Skeletal muscle tissue (tissue), 4 donors: ENCODE data around the gene MRPS22. TPM values are rescaled to one million over a fixed set of nuclear protein-coding genes. Genes with fewer than 3 reads are reported as not detected.

ENCODE experiments used
- H3K27ac ChIP-seq: one replicate; pipeline ENCODE4 v1.7.0; 2013; ENCODE audit warnings: mild to moderate bottlenecking, low read depth, low read length, inconsistent platforms
- H3K27me3 ChIP-seq, 3 donors: one replicate each; pipeline ENCODE4 v1.7.0; 2013; ENCODE audit warnings: low read length in 3 of 3; ENCODE audit not compliant: control insufficient read depth in 3 of 3, insufficient read depth in 3 of 3
- H3K36me3 ChIP-seq, 3 donors: one replicate each; pipeline ENCODE4 v1.7.0; 2013; ENCODE audit warnings: low read length in 3 of 3; ENCODE audit not compliant: control insufficient read depth in 3 of 3, insufficient read depth in 3 of 3
- H3K4me1 ChIP-seq, 3 donors: one replicate each; pipeline ENCODE4 v1.7.0; 2013; ENCODE audit warnings: low read length in 3 of 3, mild to moderate bottlenecking in 3 of 3; ENCODE audit not compliant: control insufficient read depth in 3 of 3, insufficient read depth in 3 of 3
- H3K4me3 ChIP-seq, 3 donors: one replicate each; pipeline ENCODE4 v1.7.0; 2013; ENCODE audit warnings: low read length in 3 of 3
- H3K9ac ChIP-seq, 3 donors: one replicate each; pipeline ENCODE4 v1.7.0; 2013; ENCODE audit warnings: low read length in 3 of 3, mild to moderate bottlenecking in 3 of 3, moderate library complexity in 2 of 3, low read depth in 1 of 3
- H3K9me3 ChIP-seq, 3 donors: one replicate each; pipeline ENCODE4 v1.7.0; 2013; ENCODE audit warnings: low read length in 3 of 3; ENCODE audit not compliant: control insufficient read depth in 3 of 3
- total RNA-seq: library from RNA; depleted of rRNA; stranded (reverse); fragments of >200 nt; gene quantifications from one replicate; pipeline ENCODE4 v1.2.3, GENCODE V29; 2014
- donor health status: Osteomylitis.

The MRPS22 gene
- total RNA-seq, 1 donor from 2014 or later, result 79.9 TPM

DNA sequence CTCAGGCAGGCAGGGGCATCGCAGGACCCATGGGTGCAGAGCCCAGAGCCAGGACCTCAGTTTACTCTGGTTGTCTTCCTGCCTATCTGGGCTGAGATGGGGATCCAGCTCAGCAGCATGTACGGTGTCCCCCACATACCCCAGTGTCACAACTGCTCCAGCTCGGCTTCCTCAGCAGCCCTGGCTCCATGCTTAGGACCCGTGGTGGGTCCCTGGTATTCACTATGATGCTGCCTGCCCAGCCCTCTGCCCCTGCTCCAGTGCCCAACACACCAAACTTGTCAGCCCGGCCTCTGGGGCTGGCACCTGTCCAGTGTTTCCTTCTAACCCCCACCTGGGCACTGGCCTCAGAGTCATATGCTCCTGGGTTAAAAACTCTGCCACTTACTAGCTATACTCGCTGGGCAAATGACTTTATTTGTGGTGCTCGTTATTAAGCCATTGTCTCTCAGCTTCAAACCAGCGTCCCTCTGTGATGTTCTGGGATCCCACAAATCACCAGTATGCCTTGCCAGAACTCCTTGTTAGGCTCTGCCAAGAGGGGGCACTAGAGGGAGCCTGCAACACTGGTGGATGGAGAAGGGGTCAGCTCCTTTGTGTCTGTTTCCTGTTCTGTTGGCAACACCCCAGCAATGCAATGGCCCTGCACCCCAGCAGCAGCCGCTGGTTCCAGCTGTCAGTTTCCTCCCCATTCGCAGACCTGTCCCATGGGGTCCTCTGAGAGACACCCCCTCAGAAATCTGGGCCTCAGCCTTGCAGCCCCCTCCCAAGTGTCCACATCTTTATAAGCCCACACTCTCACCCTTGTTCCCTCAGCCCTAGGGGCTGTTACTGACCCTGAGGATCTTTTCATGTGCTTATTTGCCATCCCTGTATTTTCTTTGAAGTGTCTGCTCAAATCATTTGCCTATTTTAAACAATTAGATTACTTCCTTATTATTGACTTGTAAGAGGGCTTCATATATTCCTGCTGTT, 24.1 kb upstream of the MRPS22 start:
- no peaks in the 10 kb centered on the region for H3K36me3 ChIP-seq
- H3K4me1 ChIP-seq, result no peaks in the 10 kb centered on the region
- H3K9ac ChIP-seq, result no peak overlapping the region
- H3K4me3 ChIP-seq, result no peak overlapping the region
- no peaks in the 10 kb centered on the region for H3K9me3 ChIP-seq
- no peak overlapping the region for H3K27ac ChIP-seq
- H3K27me3 ChIP-seq, result peaks cover 6 to 39% (median 11%) of the 10 kb centered on the region in 3 donors

DNA sequence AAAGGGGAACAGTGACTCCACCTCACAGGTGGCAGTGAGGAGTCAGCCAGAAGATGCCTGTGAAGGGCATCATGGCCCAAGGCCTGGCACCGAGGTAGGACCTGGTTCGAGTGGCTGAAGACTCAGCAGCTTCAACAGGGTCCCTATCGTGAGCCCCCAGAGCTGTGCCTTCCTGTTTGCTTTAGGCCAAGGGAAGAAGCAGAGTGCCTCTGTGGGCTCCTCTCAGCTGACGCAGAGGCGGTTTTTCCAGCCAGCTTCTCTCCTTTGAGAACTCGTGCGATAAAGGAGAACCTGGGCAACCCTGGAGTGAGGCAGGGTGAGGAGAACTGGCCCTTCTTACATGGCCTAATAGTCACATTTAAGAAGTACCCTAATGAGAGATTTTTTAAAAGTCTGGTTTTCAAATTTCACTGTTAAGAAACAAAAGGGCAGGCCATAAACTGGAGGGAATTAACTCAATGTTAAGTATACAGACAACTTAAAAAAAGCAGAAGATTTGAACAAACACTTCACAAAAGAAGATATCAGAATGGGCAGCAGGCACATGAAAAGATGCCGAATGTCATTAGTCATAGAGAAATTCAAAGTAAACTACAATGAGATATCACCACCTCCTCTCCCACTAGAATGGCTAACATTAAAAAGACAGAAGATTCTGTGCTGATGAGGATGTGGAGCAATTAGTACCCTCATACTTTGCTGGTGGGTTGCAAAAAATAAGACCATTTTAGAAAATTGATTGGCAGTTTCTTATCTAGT, 23.1 kb upstream of the MRPS22 start:
- Histone ChIP-seq H3K9me3 (no peaks in the 10 kb centered on the region), H3K27me3 (peaks cover 6 to 31% (median 11%) of the 10 kb centered on the region in 3 donors), H3K4me3 (no peak overlapping the region), H3K27ac (no peak overlapping the region), H3K4me1 (no peaks in the 10 kb centered on the region), H3K9ac (no peak overlapping the region), H3K36me3 (no peaks in the 10 kb centered on the region)

DNA sequence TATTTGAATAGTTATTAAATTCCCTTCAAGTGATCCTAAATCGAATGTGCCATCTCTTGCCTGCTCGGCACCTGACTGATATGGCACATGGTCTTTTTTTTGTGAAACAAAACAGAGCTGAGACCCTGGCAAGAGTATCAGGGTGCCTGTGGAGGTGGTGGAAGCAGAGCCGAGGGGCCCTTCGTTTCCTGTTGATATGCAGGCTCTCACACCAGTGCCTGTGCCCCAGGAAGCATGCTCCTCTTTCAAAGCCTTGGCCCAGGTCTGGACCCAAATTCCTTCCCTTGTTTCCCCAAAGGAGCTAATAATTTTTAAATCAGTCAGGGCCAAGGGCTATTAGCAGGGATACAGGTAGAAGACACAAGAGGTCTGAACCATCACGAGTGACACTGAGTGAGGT, 21.5 kb upstream of the MRPS22 start:
- Histone ChIP-seq H3K36me3 (no peaks in the 10 kb centered on the region), H3K9ac (no peak overlapping the region), H3K4me3 (no peak overlapping the region), H3K27me3 (peaks cover 4 to 21% (median 6%) of the 10 kb centered on the region in 3 donors), H3K9me3 (no peaks in the 10 kb centered on the region), H3K27ac (no peak overlapping the region), H3K4me1 (no peaks in the 10 kb centered on the region)

DNA sequence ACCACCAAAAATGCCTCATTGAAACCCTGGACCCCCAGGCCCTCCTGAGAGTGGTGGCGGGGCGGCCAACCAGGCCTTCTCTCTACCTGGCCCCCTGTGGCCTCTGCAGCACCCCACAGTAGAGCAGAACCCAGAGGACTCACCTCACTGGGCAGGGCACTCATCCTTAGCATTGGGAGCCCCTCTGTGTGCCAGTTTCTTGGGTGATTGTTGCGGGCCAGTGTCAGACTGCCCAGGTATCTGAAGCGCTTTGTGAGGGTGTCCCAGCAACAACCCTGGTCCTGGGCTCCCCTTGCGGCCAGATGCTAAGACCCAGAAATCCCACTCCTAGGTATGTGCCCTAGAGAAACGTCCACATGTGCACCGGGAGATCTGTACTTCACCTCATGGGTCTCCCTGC, 20.7 kb upstream of the MRPS22 start:
- H3K9me3 ChIP-seq, result no peaks in the 10 kb centered on the region
- H3K4me1 ChIP-seq, result no peaks in the 10 kb centered on the region
- H3K27ac ChIP-seq, result no peak overlapping the region
- H3K9ac ChIP-seq, result no peak overlapping the region
- H3K4me3 ChIP-seq, result no peak overlapping the region
- no peaks in the 10 kb centered on the region for H3K36me3 ChIP-seq
- peaks cover 0 to 15% (median 2%) of the 10 kb centered on the region in 3 donors for H3K27me3 ChIP-seq

GRCh38 chr3:139324456-139324855, 19.4 kb upstream of the MRPS22 start:
- H3K9ac ChIP-seq, result no peak overlapping the region
- H3K27me3 ChIP-seq, result peaks cover 0 to 4% (median 0%) of the 10 kb centered on the region in 3 donors
- peaks cover 5 to 7% (median 6%) of the 10 kb centered on the region in 3 donors for H3K4me1 ChIP-seq
- H3K4me3 ChIP-seq, result no peak overlapping the region
- H3K9me3 ChIP-seq, result no peaks in the 10 kb centered on the region
- H3K27ac ChIP-seq, result no peak overlapping the region
- no peaks in the 10 kb centered on the region for H3K36me3 ChIP-seq

DNA sequence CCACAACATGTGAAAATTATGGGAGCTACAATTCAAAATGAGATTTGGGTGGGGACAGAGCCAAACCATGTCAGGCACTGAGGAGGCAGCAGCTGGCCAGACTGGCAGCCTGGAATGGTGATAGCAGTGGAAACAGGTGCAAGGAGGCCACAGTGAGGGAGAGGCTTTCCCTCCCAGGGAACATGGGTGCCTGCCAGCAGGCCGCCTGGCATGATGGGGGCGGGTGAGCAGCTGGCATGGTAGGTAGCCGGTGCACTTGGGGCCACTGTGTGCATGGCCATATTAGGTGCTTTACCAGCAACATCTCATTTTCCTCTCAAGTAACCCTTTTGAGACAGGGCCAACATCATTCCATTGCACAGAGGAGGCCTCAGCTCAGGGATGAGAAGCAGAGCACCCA, 18.3 kb upstream of the MRPS22 start:
- H3K36me3 ChIP-seq, result no peaks in the 10 kb centered on the region
- no peak overlapping the region for H3K27ac ChIP-seq
- H3K4me3 ChIP-seq, result no peak overlapping the region
- H3K27me3 ChIP-seq, result peaks cover 0 to 5% (median 0%) of the 10 kb centered on the region in 3 donors
- no peak overlapping the region for H3K9ac ChIP-seq
- peaks cover 6 to 9% (median 7%) of the 10 kb centered on the region in 3 donors for H3K4me1 ChIP-seq
- no peaks in the 10 kb centered on the region for H3K9me3 ChIP-seq

DNA sequence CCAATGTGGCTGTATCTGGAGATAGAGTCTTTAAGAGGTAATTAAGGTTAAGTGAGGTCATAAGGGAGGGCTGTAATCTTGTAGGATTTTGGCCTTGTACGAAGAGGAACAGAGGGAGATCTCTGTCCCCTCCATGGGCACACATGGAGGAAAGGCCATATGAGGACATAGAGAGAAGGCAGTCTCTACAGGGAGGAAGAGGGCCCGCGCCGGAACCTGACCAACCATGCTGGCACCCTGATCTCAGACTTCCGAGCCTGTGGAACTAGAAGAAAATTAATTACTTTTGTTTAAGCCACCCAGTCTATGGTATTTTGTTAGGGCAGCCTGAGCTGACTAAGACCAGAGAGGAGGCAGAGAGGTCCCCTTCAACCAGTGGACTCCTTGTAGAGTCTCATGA, 17.7 kb upstream of the MRPS22 start:
- Histone ChIP-seq H3K4me3 (no peak overlapping the region), H3K27me3 (peaks cover 0 to 9% (median 0%) of the 10 kb centered on the region in 3 donors), H3K9me3 (no peaks in the 10 kb centered on the region), H3K27ac (no peak overlapping the region), H3K9ac (no peak overlapping the region), H3K36me3 (no peaks in the 10 kb centered on the region), H3K4me1 (peaks cover 6 to 9% (median 7%) of the 10 kb centered on the region in 3 donors)

- no peak overlapping the region for H3K9ac ChIP-seq
- H3K27me3 ChIP-seq, result peaks cover 0 to 9% (median 0%) of the 10 kb centered on the region in 3 donors
- no peaks in the 10 kb centered on the region for H3K9me3 ChIP-seq
- no peak overlapping the region for H3K27ac ChIP-seq
- peaks cover 6 to 9% (median 7%) of the 10 kb centered on the region in 3 donors for H3K4me1 ChIP-seq
- no peaks in the 10 kb centered on the region for H3K36me3 ChIP-seq
- no peak overlapping the region for H3K4me3 ChIP-seq
Observed at GRCh38 chr3:139326707-139327106, 17.1 kb upstream of the MRPS22 start.

DNA sequence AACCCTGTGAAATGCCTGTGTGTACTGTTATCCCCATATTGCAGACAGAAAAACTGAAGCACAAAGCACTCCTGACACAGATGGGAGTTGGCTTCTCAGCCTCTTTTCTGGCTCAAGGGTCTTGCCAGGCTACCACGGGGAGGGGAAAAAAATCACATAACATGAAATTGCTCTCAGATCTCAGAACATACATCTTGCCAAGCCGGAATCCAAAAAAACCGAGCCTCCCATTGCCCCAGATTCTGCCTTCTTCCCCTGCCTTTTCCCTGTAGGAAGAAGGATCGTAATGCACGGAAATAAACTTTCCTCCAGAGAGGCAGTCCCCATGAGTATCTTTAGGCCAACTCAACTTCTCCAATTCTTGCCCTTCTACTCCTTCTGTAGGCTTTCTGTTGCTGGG, 16.6 kb upstream of the MRPS22 start:
- peaks cover 6 to 9% (median 7%) of the 10 kb centered on the region in 3 donors for H3K4me1 ChIP-seq
- H3K9me3 ChIP-seq, result no peaks in the 10 kb centered on the region
- H3K9ac ChIP-seq, result no peak overlapping the region
- no peak overlapping the region for H3K27ac ChIP-seq
- no peak overlapping the region for H3K4me3 ChIP-seq
- no peaks in the 10 kb centered on the region for H3K36me3 ChIP-seq
- peaks cover 0 to 12% (median 0%) of the 10 kb centered on the region in 3 donors for H3K27me3 ChIP-seq

GRCh38 chr3:139327861-139328260, 16.0 kb upstream of the MRPS22 start:
- Histone ChIP-seq H3K4me3 (no peak overlapping the region), H3K27me3 (peaks cover 0 to 13% (median 0%) of the 10 kb centered on the region in 3 donors), H3K9me3 (no peaks in the 10 kb centered on the region), H3K27ac (no peak overlapping the region), H3K36me3 (no peaks in the 10 kb centered on the region), H3K4me1 (peaks cover 6 to 9% (median 7%) of the 10 kb centered on the region in 3 donors), H3K9ac (no peak overlapping the region)
